Activated T-helper 2 cell treated with anti-CD3 and anti-CD28 coated beads, Interferon-gamma antibody, Interleukin-2, Interleukin-4, amounts not matched to agents 10 μg/mL and 5 μg/mL and 100 μg/mL, durations not matched to agents 14 hours and 24 hours and 36 hours (primary cell): Measurements from ENCODE around the gene RNF5. TPM values are rescaled to one million over a fixed set of nuclear protein-coding genes. Genes with fewer than 3 reads are reported as not detected.
"Not testable (repeated sequence)": the region's sequence is repeated elsewhere in the genome, so short reads cannot be mapped to it uniquely, and the experiment has no call there.

ENCODE experiments used
- DNase-seq: peaks from one replicate; pipeline ENCODE4 v3.0.0; 2021; ENCODE audit warnings: low spot score
- H3K27ac Mint-ChIP-seq: one replicate; pipeline ENCODE4 v1.8.0; 2021; ENCODE audit warnings: mixed read lengths
- H3K27me3 Mint-ChIP-seq: one replicate; pipeline ENCODE4 v1.8.0; 2021; ENCODE audit warnings: low read depth, mixed read lengths
- H3K36me3 Mint-ChIP-seq: one replicate; pipeline ENCODE4 v1.8.0; 2021; ENCODE audit warnings: low read depth, mixed read lengths
- H3K4me1 Mint-ChIP-seq: one replicate; pipeline ENCODE4 v1.8.0; 2021; ENCODE audit warnings: low read depth, mixed read lengths
- H3K4me3 Mint-ChIP-seq: one replicate; pipeline ENCODE4 v1.8.0; 2021; ENCODE audit warnings: low read depth, mild to moderate bottlenecking, moderate library complexity, mixed read lengths
- H3K9me3 Mint-ChIP-seq: one replicate; pipeline ENCODE4 v1.8.0; 2021; ENCODE audit warnings: mixed read lengths
- intact Hi-C: fragments of 100-400 bp; cut with micrococcal nuclease; formaldehyde crosslinking; loops from one replicate; pipeline ENCODE4 v1.15.1; 2023
- total RNA-seq: library from RNA; stranded (reverse); gene quantifications from 2 replicates; pipeline ENCODE4 v1.2.3, GENCODE V29; 2022

Gene RNF5
- 61.9 and 63.8 TPM in 2 replicates for total RNA-seq

- DNase-seq = peak; percentile 93
- intact Hi-C loops = loop anchor here (1.0 to 10.0 kb wide), 6 partner anchors 17 to 794 kb away; partner anchors contain the start of genes APOM, ATF6B, BAG6 and NELFE
- H3K36me3 Mint-ChIP-seq = peaks cover 39% of the 10 kb centered on the region
- peaks cover 50% of the 10 kb centered on the region for H3K4me1 Mint-ChIP-seq
- peak within 1 kb of the TSS; percentile 97 for H3K27ac Mint-ChIP-seq
- peak within 1 kb of the TSS; percentile 96 for H3K4me3 Mint-ChIP-seq
- no peaks in the 10 kb centered on the region for H3K27me3 Mint-ChIP-seq
- H3K9me3 Mint-ChIP-seq = no peaks in the 10 kb centered on the region
These were observed at the start of gene RNF5 for GRCh38 chr6:32177788-32178546. Gene RNF5, plus strand, starts transcription at chr6:32178405. Its CDS starts 107 bp downstream, at chr6:32178512.

- intact Hi-C loops = loop anchor here (1.0 kb wide), 2 partner anchors 49 to 66 kb away; partner anchors contain the start of gene RNF5
- peak overlapping the region; percentile 97 for H3K27ac Mint-ChIP-seq
- peaks cover 36% of the 10 kb centered on the region for H3K4me1 Mint-ChIP-seq
- no peaks in the 10 kb centered on the region for H3K9me3 Mint-ChIP-seq
- no peak for DNase-seq
- H3K4me3 Mint-ChIP-seq = peak overlapping the region; percentile 99
- peaks cover under 1% of the 10 kb centered on the region for H3K27me3 Mint-ChIP-seq
- peaks cover 22% of the 10 kb centered on the region for H3K36me3 Mint-ChIP-seq
These were observed 49.4 kb upstream of the RNF5 start for GRCh38 chr6:32128751-32129296.

- H3K36me3 Mint-ChIP-seq = peaks cover 16% of the 10 kb centered on the region
- peaks cover 36% of the 10 kb centered on the region for H3K4me1 Mint-ChIP-seq
- no peak for DNase-seq
- peaks cover 4% of the 10 kb centered on the region for H3K27me3 Mint-ChIP-seq
- intact Hi-C loops = loop anchor here (1.0 kb wide), 1 partner anchor 25 kb away; the partner anchor contains the start of gene PPT2
- H3K27ac Mint-ChIP-seq = peak overlapping the region; percentile 90
- H3K9me3 Mint-ChIP-seq = no peaks in the 10 kb centered on the region
- peak overlapping the region; percentile 99 for H3K4me3 Mint-ChIP-seq
These were observed 48.7 kb upstream of the RNF5 start for GRCh38 chr6:32129297-32130088.

GRCh38 chr6:32131439-32131948 is 46.7 kb upstream of the RNF5 start:
- H3K9me3 Mint-ChIP-seq = no peaks in the 10 kb centered on the region
- no peak overlapping the region for H3K27ac Mint-ChIP-seq
- H3K36me3 Mint-ChIP-seq = peaks cover 6% of the 10 kb centered on the region
- H3K4me3 Mint-ChIP-seq = peak overlapping the region; percentile 6
- intact Hi-C loops = no loop called here
- no peak for DNase-seq
- H3K27me3 Mint-ChIP-seq = peaks cover 7% of the 10 kb centered on the region
- H3K4me1 Mint-ChIP-seq = peaks cover 28% of the 10 kb centered on the region

- H3K27ac Mint-ChIP-seq = no peak overlapping the region
- no peaks in the 10 kb centered on the region for H3K9me3 Mint-ChIP-seq
- H3K27me3 Mint-ChIP-seq = peaks cover 7% of the 10 kb centered on the region
- intact Hi-C loops = no loop called here
- no peak for DNase-seq
- H3K4me1 Mint-ChIP-seq = peaks cover 22% of the 10 kb centered on the region
- H3K4me3 Mint-ChIP-seq = peak overlapping the region; percentile 30
- H3K36me3 Mint-ChIP-seq = no peaks in the 10 kb centered on the region
These were observed 46.1 kb upstream of the RNF5 start for GRCh38 chr6:32132110-32132509.

- H3K4me1 Mint-ChIP-seq = peaks cover 13% of the 10 kb centered on the region
- H3K27ac Mint-ChIP-seq = no peak overlapping the region
- intact Hi-C loops = no loop called here
- no peaks in the 10 kb centered on the region for H3K9me3 Mint-ChIP-seq
- no peak for DNase-seq
- no peaks in the 10 kb centered on the region for H3K36me3 Mint-ChIP-seq
- H3K4me3 Mint-ChIP-seq = no peak overlapping the region
- H3K27me3 Mint-ChIP-seq = peaks cover 7% of the 10 kb centered on the region
These were observed 44.4 kb upstream of the RNF5 start for GRCh38 chr6:32133786-32134185.

GRCh38 chr6:32137454-32137853 is 40.8 kb upstream of the RNF5 start:
- intact Hi-C loops = no loop called here
- H3K27me3 Mint-ChIP-seq = peaks cover 15% of the 10 kb centered on the region
- no peak for DNase-seq
- no peak overlapping the region for H3K27ac Mint-ChIP-seq
- H3K9me3 Mint-ChIP-seq = no peaks in the 10 kb centered on the region
- no peaks in the 10 kb centered on the region for H3K4me1 Mint-ChIP-seq
- H3K4me3 Mint-ChIP-seq = no peak overlapping the region
- H3K36me3 Mint-ChIP-seq = no peaks in the 10 kb centered on the region

- H3K27ac Mint-ChIP-seq = no peak overlapping the region
- no peak for DNase-seq
- peaks cover 13% of the 10 kb centered on the region for H3K27me3 Mint-ChIP-seq
- no peak overlapping the region for H3K4me3 Mint-ChIP-seq
- H3K36me3 Mint-ChIP-seq = no peaks in the 10 kb centered on the region
- intact Hi-C loops = no loop called here
- H3K9me3 Mint-ChIP-seq = no peaks in the 10 kb centered on the region
- H3K4me1 Mint-ChIP-seq = no peaks in the 10 kb centered on the region
These were observed 38.6 kb upstream of the RNF5 start for GRCh38 chr6:32139590-32139989.

- no peak for DNase-seq
- Mint-ChIP-seq H3K4me1 (no peaks in the 10 kb centered on the region), H3K27me3 (peaks cover 10% of the 10 kb centered on the region), H3K9me3 (no peaks in the 10 kb centered on the region), H3K4me3 (no peak overlapping the region), H3K27ac (no peak overlapping the region), H3K36me3 (no peaks in the 10 kb centered on the region)
- intact Hi-C loops = no loop called here
These were observed 37.7 kb upstream of the RNF5 start for GRCh38 chr6:32140420-32141046.

- intact Hi-C loops, DNase-seq, H3K36me3 Mint-ChIP-seq, H3K9me3 Mint-ChIP-seq, H3K27ac Mint-ChIP-seq, H3K4me3 Mint-ChIP-seq: not testable (repeated sequence)
- peaks cover 10% of the 10 kb centered on the region for H3K4me1 Mint-ChIP-seq
- H3K27me3 Mint-ChIP-seq = peaks cover 40% of the 10 kb centered on the region
These were observed 34.0 kb upstream of the RNF5 start for GRCh38 chr6:32144238-32144637.

- no peak for DNase-seq
- H3K4me1 Mint-ChIP-seq = peaks cover 13% of the 10 kb centered on the region
- H3K4me3 Mint-ChIP-seq = no peak overlapping the region
- H3K36me3 Mint-ChIP-seq = no peaks in the 10 kb centered on the region
- H3K9me3 Mint-ChIP-seq = no peaks in the 10 kb centered on the region
- H3K27me3 Mint-ChIP-seq = peaks cover 48% of the 10 kb centered on the region
- intact Hi-C loops = no loop called here
- H3K27ac Mint-ChIP-seq = no peak overlapping the region
These were observed 31.9 kb upstream of the RNF5 start for GRCh38 chr6:32146287-32146686.

GRCh38 chr6:32146687-32147086 is 31.5 kb upstream of the RNF5 start:
- peaks cover 47% of the 10 kb centered on the region for H3K27me3 Mint-ChIP-seq
- DNase-seq = no peak
- intact Hi-C loops = no loop called here
- peaks cover 13% of the 10 kb centered on the region for H3K4me1 Mint-ChIP-seq
- H3K4me3 Mint-ChIP-seq = no peak overlapping the region
- H3K27ac Mint-ChIP-seq = no peak overlapping the region
- H3K9me3 Mint-ChIP-seq = no peaks in the 10 kb centered on the region
- H3K36me3 Mint-ChIP-seq = no peaks in the 10 kb centered on the region
